Medulla oblongata (tissue), 1 donor: ENCODE measurements around the gene WSB1.
"Not testable (repeated sequence)": the region's sequence is repeated elsewhere in the genome, so short reads cannot be mapped to it uniquely, and the experiment has no call there.

Source experiments
- DNase-seq: peaks from one replicate; pipeline ENCODE4 v3.0.0-alpha.2; 2015; ENCODE audit errors: extremely low spot score

The WSB1 gene

GRCh38 chr17:27293898-27294688, at the start of gene WSB1:
Gene WSB1 (plus strand): TSS chr17:27294114. CDS start chr17:27294396, 282 bp downstream.
- peak; percentile 96 for DNase-seq

- peak; percentile 93 for DNase-seq
Observed at GRCh38 chr17:27244491-27245223, 49.3 kb upstream of the WSB1 start.

DNA sequence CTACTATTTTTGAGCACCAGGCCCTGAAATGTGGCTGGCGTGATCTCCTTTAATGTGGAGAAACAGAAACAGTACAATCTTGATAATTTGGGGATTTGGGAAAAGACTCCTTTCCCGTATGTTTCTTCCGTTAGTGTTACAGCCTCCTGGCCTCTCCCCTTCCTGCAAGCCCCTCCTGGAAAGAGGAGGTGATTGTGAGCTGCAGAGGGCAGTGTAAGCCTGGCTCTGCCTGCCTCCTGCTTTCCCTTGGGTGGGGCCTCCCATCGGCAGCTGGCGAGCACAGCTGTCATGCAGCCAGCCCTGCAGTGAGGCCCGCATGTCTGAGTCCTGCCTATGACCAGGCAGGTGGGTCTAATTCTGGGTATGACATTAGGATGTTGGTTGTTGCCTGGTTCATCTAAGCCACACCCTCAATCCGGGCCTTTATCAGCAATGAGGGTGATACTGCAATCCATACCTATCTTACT, 48.7 kb upstream of the WSB1 start:
- peak; percentile 93 for DNase-seq

GRCh38 chr17:27246537-27246936, 47.4 kb upstream of the WSB1 start:
- DNase-seq: no peak

DNA sequence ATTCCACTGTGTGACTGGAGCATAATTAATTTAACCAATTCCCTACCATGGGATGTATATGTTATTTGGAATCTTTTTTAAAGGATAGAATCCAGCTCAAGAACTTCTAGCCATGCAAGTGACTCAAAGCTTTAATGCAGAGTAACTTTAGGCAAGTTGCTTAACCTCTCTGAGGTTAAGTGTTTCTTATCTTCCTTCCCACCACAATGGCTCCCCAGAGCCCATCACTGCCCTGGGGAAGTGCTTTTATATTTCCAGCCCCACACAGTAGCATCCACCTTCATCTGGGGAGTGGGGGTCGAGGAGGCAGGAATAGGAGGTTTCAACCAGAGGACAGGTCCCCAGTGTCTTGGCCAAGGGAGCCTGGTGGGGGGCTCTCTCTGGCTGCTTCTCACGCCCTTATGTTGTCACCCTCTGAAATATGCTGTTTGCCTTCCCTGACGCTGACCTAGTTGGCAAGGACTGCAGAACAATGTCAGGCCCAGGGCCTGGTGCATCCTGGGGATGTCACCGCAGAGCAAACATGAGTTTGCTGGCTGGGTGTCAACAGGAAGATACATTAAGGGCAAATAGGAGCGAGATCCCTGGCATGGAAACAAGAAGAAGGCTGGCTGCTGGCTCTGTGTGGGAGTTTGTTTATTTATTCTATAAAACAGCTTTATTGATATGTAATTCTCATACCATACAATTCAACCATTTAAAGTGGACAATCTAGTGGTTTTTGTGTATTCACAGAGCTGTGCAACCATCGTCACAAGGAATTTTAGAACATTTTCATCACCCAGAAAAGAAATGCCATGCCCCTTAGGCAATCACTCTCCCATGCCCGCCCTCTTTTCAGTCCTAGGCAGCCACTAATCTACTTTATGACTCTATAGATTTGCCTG, 46.6 kb upstream of the WSB1 start:
- DNase-seq: peak; percentile 85

- DNase-seq: no peak
Observed at GRCh38 chr17:27247958-27248342, 46.0 kb upstream of the WSB1 start.

DNA sequence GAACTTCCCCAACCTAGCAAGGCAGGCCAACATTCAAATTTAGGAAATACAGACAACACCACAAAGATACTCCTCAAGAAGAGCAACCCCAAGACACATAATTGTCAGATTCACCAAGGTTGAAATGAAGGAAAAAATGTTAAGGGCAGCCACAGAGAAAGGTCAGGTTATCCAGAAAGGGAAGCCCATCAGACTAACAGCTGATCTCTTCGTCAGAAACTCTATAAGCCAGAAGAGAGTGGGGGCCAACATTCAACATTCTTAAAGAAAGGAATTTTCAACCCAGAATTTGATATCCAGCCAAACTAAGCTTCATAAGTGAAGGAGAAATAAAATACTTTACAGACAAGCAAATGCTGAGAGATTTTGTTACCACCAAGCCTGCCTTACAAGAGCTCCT, 43.1 kb upstream of the WSB1 start:
- not testable (repeated sequence) for DNase-seq

DNA sequence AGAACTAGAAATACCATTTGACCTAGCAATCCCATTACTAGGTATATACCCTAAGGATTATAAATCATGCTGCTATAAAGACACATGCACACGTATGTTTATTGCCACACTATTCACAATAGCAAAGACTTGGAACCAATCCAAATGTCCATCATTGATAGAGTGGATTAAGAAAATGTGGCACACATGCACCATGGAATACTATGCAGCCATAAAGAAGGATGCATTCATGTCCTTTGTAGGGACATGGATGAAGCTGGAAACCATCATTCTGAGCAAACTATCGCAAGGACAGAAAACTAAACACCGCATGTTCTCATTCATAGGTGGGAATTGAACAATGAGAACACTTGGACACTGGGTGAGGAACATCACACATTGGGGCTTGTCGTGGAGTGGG, 39.1 kb upstream of the WSB1 start:
- not testable (repeated sequence) for DNase-seq

- no peak for DNase-seq
Observed at GRCh38 chr17:27256225-27257030, 37.5 kb upstream of the WSB1 start.

DNA sequence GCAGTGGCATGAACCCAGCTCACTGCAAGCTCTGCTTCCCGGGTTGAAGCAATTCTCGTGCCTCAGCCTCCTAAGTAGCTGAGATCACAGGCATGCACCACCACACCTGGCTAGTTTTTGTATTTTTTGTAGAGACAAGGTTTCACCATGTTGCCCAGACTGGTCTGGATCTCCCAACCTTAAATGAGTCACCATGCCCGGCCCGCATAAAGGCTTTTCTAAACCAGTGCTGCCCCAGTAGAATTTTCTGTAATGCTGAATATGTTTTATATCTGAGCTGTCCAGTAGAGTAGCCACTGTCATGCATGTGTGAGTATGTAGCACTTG, 36.9 kb upstream of the WSB1 start:
- no peak for DNase-seq

- DNase-seq: no peak
Observed at GRCh38 chr17:27259356-27259755, 34.6 kb upstream of the WSB1 start.

DNA sequence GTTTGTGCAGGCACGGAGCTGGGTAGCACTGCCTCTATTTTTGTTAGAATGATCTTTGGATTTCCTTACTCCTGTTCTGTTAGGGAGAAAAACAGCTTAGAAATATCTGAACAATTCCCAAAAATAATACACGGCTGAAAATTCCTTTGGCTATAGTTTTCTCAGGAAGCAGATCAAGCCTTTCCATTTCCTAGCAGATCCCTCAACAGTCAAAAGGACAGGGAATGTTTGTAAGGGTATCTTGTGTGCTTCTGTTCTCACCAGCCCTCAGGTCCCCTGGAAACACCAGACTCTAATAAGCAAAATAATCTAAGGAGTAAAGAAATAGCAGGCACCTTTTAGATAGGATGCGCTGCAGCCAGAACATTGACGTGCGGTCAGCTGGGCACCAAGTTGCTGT, 30.5 kb upstream of the WSB1 start:
- no peak for DNase-seq

DNA sequence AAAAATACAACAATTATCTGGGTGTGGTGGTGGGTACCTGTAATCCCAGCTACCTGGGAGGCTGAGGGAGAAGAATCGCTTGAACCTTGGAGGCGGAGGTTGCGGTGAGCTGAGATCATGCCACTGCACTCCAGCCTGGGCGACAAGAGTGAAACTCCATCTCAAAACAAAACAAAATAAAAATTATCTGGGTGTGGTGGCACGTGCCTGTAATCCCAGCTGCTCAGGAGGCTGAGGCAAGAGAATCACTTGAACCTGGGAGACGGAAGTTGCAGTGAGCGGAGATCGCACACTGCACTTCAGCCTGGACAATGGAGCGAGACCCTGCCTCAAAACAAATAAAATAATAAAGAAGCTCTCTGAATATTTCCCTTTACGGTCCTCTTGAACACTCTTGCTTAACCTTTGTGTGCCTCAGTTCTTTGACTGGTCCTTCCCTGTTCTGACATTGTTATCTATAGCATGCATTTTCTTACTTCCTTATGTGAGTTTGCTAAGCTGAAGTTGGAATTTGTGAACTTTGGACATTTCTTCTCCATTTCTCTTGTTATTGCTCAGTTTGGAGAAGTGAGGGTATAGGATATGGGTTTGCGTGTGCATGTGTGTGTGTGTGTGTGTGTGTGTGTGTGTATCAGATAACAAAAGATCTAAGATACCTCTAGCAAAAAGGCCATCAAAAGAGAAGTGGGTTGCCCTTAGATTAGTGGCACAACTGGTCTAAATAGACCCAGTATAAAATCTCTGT, 29.7 kb upstream of the WSB1 start:
- DNase-seq: no peak

GRCh38 chr17:27265333-27265732, 28.6 kb upstream of the WSB1 start:
- no peak for DNase-seq

DNA sequence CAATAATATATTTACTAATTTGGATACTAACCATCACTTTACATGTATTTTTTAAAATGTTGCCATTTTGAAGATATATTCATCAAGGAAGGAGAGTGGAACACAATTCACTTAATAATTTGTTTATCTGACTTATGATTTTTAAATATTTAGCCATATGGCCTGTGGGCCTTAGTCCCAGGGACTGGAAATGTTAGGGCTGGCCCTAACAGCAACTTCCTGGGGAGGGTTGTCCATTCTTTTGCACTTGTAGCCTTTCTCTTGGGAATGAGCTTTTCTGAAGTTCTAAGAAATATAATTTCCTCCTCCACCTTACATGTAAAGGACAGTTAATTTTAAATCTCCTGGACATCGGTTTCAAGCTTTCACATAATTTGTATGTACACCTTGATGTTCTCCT, 27.7 kb upstream of the WSB1 start:
- no peak for DNase-seq

DNA sequence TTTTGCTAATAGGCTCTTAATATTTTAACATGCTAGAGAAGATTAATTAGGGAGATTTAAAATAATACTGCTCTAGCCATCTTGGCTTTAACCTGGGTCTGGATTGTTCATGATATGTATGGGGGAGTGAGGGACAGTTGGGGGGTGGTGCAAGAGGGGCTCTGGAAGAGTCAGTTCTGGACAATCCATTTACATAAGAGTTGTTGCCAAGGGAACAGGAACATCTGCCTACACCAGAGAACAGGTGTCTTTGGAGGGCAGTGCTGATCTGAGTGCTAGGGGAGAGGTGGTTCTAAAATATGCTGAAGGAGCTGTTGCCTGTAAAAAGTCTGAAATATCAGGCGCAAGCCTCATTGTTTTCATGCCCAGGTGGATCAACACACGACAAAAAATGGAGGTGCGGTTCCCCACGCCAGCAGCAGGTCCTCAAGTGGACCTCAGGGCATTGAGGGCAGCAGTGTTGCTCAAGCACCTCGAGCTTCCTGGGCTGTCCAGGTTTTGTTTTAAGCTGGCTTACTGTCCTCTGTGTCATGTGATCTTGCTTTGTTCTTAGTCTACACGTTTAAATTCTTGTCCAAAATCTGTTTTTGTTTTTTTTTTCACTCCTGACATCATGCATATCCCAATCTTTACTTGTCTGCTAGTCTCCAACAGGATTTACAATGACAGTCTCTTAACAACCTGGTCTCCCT, 25.4 kb upstream of the WSB1 start:
- no peak for DNase-seq

DNA sequence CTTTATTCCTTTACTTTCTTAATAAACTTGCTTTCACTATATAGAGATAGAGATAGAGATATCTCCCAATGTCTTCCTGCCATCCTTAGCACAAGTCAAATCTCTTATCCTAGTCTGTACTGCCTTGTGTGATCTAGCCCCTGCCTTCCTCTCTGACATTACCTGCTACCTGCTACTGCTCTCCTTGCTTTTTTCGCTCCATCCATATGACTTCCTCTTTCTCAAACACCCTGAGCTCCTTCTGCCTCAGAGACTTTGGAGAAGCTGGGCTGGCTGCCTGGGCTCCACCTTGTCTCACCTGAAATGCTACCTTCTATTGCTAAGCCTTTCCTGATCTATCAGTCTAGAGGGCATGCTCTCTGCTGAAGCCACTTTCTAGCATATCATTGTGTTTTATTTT, 24.7 kb upstream of the WSB1 start:
- no peak for DNase-seq

DNA sequence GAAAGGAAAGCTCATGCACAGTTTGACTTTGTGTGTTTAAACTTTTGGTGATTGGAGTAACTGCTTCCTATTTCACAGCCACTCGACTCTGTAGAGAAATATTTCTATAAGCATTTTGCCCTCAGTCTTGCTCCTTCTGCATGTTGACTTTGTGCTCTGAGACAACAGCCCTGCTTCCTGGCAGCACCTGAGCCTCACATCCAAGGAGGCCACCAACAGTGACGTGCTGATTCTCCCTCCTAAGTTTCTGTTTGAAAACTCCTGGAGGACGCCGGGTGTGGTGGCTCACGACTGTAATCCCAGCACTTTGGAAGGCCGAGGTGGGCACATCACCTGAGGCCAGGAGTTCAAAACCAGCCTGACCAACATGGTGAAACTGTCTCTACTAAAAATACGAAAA, 23.9 kb upstream of the WSB1 start:
- no peak for DNase-seq

GRCh38 chr17:27276653-27277156, 17.2 kb upstream of the WSB1 start:
- no peak for DNase-seq

DNA sequence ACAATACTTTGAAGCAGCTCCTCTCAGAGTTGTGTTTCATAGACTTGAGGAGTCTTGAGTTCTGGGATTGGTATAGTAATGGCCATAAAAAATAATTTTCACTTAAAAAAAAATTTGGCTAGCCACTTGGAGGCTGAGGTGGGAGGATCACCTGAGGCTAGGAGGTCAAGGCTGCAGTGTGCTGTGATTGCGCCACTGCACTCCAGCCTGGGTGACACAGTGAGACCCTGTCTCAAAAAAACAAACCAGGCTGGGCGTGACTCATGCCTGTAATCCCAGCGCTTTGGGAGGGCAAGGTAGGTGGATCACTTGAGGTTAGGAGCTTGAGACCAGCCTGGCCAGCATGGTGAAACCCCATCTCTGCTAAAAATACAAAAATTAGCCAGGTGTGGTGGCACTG, 14.8 kb upstream of the WSB1 start:
- DNase-seq: not testable (repeated sequence)
